Measurements from ENCODE around the gene FGFR2. TPM values are rescaled to one million over a fixed set of nuclear protein-coding genes. Genes with fewer than 3 reads are reported as not detected.
A peak's percentile ranks its signal among the peaks of the same experiment; 100 is the strongest.

The FGFR2 gene
- polyA plus RNA-seq, 12 donors = 0.64 to 108 (median 1.6) TPM; not detected in 1

- DNase-seq = no peak
Measured at GRCh38 chr10:121497513-121498470, 100.5 kb downstream of the FGFR2 start.

GRCh38 chr10:121495719-121496118, 102.5 kb downstream of the FGFR2 start:
- DNase-seq = no peak

- no peak for DNase-seq
Measured at GRCh38 chr10:121494296-121494695, 103.9 kb downstream of the FGFR2 start.

- DNase-seq = peak; percentile 32
Measured at GRCh38 chr10:121493521-121493920, 104.7 kb downstream of the FGFR2 start.

GRCh38 chr10:121490871-121491519, 107.2 kb downstream of the FGFR2 start:
- peak; percentile 75 for DNase-seq

GRCh38 chr10:121485436-121486139, 112.7 kb downstream of the FGFR2 start:
- DNase-seq = peak; percentile 26

GRCh38 chr10:121484816-121485215, 113.4 kb downstream of the FGFR2 start:
- no peak for DNase-seq

- no peak for DNase-seq
Measured at GRCh38 chr10:121484401-121484800, 113.8 kb downstream of the FGFR2 start.

GRCh38 chr10:121481180-121481579, 117.1 kb downstream of the FGFR2 start:
- DNase-seq = no peak

GRCh38 chr10:121478556-121478955, 119.7 kb downstream of the FGFR2 start:
- DNase-seq = peak; percentile 30

- DNase-seq = no peak
Measured at GRCh38 chr10:121469797-121470606, 128.2 kb downstream of the FGFR2 start.

GRCh38 chr10:121468726-121469125, 129.5 kb downstream of the FGFR2 start:
- no peak for DNase-seq

GRCh38 chr10:121466424-121466823, 131.8 kb downstream of the FGFR2 start:
- no peak for DNase-seq

GRCh38 chr10:121465215-121465614, 133.0 kb downstream of the FGFR2 start:
- DNase-seq = no peak

- DNase-seq = no peak
Measured at GRCh38 chr10:121464517-121464916, 133.7 kb downstream of the FGFR2 start.

GRCh38 chr10:121462955-121463354, 135.3 kb downstream of the FGFR2 start:
- DNase-seq = no peak

- DNase-seq = no peak
Measured at GRCh38 chr10:121462281-121462680, 136.0 kb downstream of the FGFR2 start.

GRCh38 chr10:121461307-121461706, 136.9 kb downstream of the FGFR2 start:
- no peak for DNase-seq

GRCh38 chr10:121460733-121461132, 137.5 kb downstream of the FGFR2 start:
- no peak for DNase-seq

- DNase-seq = no peak
Measured at GRCh38 chr10:121459622-121460453, 138.4 kb downstream of the FGFR2 start.

- DNase-seq = no peak
Measured at GRCh38 chr10:121459279-121459621, 139.0 kb downstream of the FGFR2 start.

Data from muscle of arm (tissue), 12 donors.